OCI-LY7 (cell line): ENCODE results near the gene SH3YL1. TPM values are rescaled to one million over a fixed set of nuclear protein-coding genes. Genes with fewer than 3 reads are reported as not detected.

Experiments
- BruUV-seq: library from RNA; stranded (reverse); fragments of 400-500 nt; replicated peaks from 2 replicates; lab custom pipeline; 2021; lab: Mats Ljungman, UMichigan
- CTCF ChIA-PET: fragments of 300-600 bp; sonication (Branson Sonifier 250); formaldehyde crosslinking; loops from one replicate; lab custom pipeline; 2022; ENCODE audit warnings: antibody characterized with exemption; ENCODE audit not compliant: unreplicated experiment; lab: Charles Lee
- POLR2A ChIA-PET: fragments of 300-600 bp; sonication (Branson Sonifier 250); formaldehyde crosslinking; loops from one replicate; lab custom pipeline; 2022; ENCODE audit warnings: antibody characterized with exemption; lab: Charles Lee
- DNase-seq: peaks from one replicate; pipeline ENCODE4 v3.0.0-alpha.2; 2015; ENCODE audit warnings: low spot score
- H2AFZ ChIP-seq: fragments of 200-600 bp; sonication (generic), shearing (Covaris generic); 2 replicates; pipeline ENCODE4 v1.6.1; 2014; ENCODE audit warnings: mild to moderate bottlenecking, antibody characterized with exemption, low read length, moderate library complexity
- H3K27ac ChIP-seq: fragments of 200-600 bp; sonication (generic); 2 replicates; pipeline ENCODE4 v1.5.1; 2014; ENCODE audit warnings: mixed run types, low read depth, mild to moderate bottlenecking, moderate library complexity, low read length, inconsistent platforms; ENCODE audit not compliant: poor library complexity, severe bottlenecking
- H3K36me3 ChIP-seq: fragments of 200-600 bp; sonication (generic); 2 replicates; pipeline ENCODE4 v1.6.1; 2014; ENCODE audit warnings: mild to moderate bottlenecking, antibody characterized with exemption, low read length, moderate library complexity, mixed read lengths; ENCODE audit not compliant: insufficient read depth
- H3K4me1 ChIP-seq: fragments of 200-600 bp; sonication (generic); 2 replicates; pipeline ENCODE4 v1.5.1; 2014; ENCODE audit warnings: mild to moderate bottlenecking, low read length; ENCODE audit not compliant: insufficient read depth, poor library complexity, severe bottlenecking
- H3K4me2 ChIP-seq: fragments of 200-600 bp; sonication (generic); 2 replicates; pipeline ENCODE4 v1.6.1; 2014; ENCODE audit warnings: mild to moderate bottlenecking, low read length
- H3K4me3 ChIP-seq: fragments of 200-600 bp; sonication (generic); 2 replicates; pipeline ENCODE4 v1.5.1; 2014; ENCODE audit warnings: mild to moderate bottlenecking, low read depth, low read length; ENCODE audit not compliant: poor library complexity, severe bottlenecking
- H3K79me2 ChIP-seq: fragments of 200-600 bp; sonication (generic); 2 replicates; pipeline ENCODE4 v1.6.1; 2016; ENCODE audit warnings: low read depth, mild to moderate bottlenecking, low read length, moderate library complexity, mixed read lengths; ENCODE audit not compliant: insufficient read depth
- H3K9me2 ChIP-seq: fragments of 200-600 bp; sonication (generic); 2 replicates; pipeline ENCODE4 v1.6.1; 2016; ENCODE audit warnings: mild to moderate bottlenecking, low read length, mixed read lengths; ENCODE audit not compliant: insufficient read depth
- H3K9me3 ChIP-seq: fragments of 200-600 bp; sonication (generic); 2 replicates; pipeline ENCODE4 v1.6.1; 2014; ENCODE audit warnings: mild to moderate bottlenecking, mixed run types, low read length, mixed read lengths
- H4K20me1 ChIP-seq: fragments of 200-600 bp; sonication (generic); 2 replicates; pipeline ENCODE4 v1.6.1; 2014; ENCODE audit warnings: mild to moderate bottlenecking, antibody characterized with exemption, low read length, moderate library complexity, mixed read lengths; ENCODE audit not compliant: insufficient read depth
- EZH2phosphoT487 ChIP-seq: fragments of 200-600 bp; sonication (generic); IDR thresholded peaks from 2 replicates; pipeline ENCODE4 v1.6.1; 2018; ENCODE audit warnings: low read depth, borderline replicate concordance, mild to moderate bottlenecking, mixed run types, antibody characterized with exemption, low read length, moderate library complexity, mixed read lengths
- intact Hi-C: fragments of 100-400 bp; cut with micrococcal nuclease; formaldehyde crosslinking; loops from one replicate; pipeline ENCODE4 v1.10.0; 2022; ENCODE audit not compliant: unreplicated experiment
- total RNA-seq, 2 experiments: library from RNA; depleted of rRNA in 1 of 2; stranded (reverse); fragments of >200 nt in 1 of 2; shearing (Covaris generic) in 1 of 2; gene quantifications; 2 replicates each; pipeline ENCODE4 v1.2.3, GENCODE V29; 2014 to 2022
- TF ChIP-seq, protein P1 (sequence below): fragments of 200-600 bp; sonication (generic); conservative IDR thresholded peaks from 2 replicates; pipeline ENCODE4 v1.5.1; 2014; ENCODE audit warnings: mild to moderate bottlenecking, antibody characterized with exemption, low read length, moderate library complexity, mixed read lengths

Gene SH3YL1
- total RNA-seq, 2 experiments from 2014 or later, result 21.3 to 30.9 TPM

DNA sequence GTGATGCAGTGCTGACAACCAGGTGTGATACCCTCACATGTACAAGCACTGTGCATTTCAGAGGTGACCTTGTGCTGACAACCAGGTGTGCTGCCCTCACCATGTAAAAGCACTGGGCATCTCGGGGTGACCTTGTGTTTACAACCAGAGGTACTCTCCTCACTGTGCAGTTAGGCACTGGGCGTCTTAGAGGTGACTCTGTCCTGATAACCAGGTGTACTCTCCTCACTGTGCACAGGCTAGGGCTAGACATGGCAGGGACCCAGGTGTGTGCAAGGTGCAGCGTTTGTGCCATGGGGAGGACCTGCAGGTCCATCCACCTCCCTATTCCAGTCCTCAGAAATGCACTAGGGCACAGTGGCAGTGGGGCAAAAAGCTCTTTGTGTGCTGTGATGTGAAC is 32.5 kb upstream of the SH3YL1 start:
- no TSS peak for BruUV-seq
- intact Hi-C loops, result no loop called here

DNA sequence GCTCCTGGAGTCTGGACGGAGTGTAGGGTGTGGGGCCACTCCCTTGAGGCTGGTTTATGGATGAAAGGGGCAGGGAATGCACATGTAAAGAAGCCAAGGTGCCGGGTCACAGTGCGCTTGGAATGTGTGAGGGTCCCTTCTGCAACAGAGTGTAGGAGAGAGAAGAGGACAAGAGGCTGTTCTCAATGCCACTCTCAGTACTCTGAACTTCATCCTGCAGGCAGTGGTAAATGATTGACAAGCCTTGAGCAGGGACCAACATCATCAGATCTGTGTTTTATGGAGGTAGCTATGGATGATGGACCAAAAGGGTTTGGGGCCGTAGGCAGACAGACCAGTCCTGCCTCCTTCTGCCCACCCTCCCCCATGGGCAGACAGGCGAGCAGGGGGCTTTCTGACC is 31.3 kb upstream of the SH3YL1 start:
- H3K4me1 ChIP-seq, result no peaks in the 10 kb centered on the region
- H3K9me2 ChIP-seq, result no peaks in the 10 kb centered on the region
- H2AFZ ChIP-seq, result no peak overlapping the region
- H3K4me3 ChIP-seq, result no peak overlapping the region
- CTCF ChIA-PET, result no interaction called here
- no peaks in the 10 kb centered on the region for H3K36me3 ChIP-seq
- POLR2A ChIA-PET, result no interaction called here
- intact Hi-C loops, result no loop called here
- H3K9me3 ChIP-seq, result no peaks in the 10 kb centered on the region
- no peak overlapping the region for H3K27ac ChIP-seq
- TF ChIP-seq, protein P1, sequence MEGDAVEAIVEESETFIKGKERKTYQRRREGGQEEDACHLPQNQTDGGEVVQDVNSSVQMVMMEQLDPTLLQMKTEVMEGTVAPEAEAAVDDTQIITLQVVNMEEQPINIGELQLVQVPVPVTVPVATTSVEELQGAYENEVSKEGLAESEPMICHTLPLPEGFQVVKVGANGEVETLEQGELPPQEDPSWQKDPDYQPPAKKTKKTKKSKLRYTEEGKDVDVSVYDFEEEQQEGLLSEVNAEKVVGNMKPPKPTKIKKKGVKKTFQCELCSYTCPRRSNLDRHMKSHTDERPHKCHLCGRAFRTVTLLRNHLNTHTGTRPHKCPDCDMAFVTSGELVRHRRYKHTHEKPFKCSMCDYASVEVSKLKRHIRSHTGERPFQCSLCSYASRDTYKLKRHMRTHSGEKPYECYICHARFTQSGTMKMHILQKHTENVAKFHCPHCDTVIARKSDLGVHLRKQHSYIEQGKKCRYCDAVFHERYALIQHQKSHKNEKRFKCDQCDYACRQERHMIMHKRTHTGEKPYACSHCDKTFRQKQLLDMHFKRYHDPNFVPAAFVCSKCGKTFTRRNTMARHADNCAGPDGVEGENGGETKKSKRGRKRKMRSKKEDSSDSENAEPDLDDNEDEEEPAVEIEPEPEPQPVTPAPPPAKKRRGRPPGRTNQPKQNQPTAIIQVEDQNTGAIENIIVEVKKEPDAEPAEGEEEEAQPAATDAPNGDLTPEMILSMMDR, result no peak
- TF ChIP-seq EZH2phosphoT487, result no peak
- DNase-seq, result no peak
- no peak overlapping the region for H3K4me2 ChIP-seq
- BruUV-seq, result no TSS peak
- H4K20me1 ChIP-seq, result no peaks in the 10 kb centered on the region
- H3K79me2 ChIP-seq, result no peaks in the 10 kb centered on the region

More for the DNA sequence above, 32.5 kb upstream of the SH3YL1 start:
- Histone ChIP-seq H3K4me2 (no peak overlapping the region), H3K79me2 (no peaks in the 10 kb centered on the region), H3K9me2 (no peaks in the 10 kb centered on the region), H3K27ac (no peak overlapping the region), H3K4me3 (no peak overlapping the region), H2AFZ (no peak overlapping the region), H4K20me1 (no peaks in the 10 kb centered on the region), H3K9me3 (no peaks in the 10 kb centered on the region), H3K4me1 (no peaks in the 10 kb centered on the region), H3K36me3 (no peaks in the 10 kb centered on the region)
- ChIA-PET POLR2A (no interaction called here), CTCF (no interaction called here)
- no peak for DNase-seq
- TF ChIP-seq, protein P1, result no peak
- TF ChIP-seq EZH2phosphoT487, result no peak

DNA sequence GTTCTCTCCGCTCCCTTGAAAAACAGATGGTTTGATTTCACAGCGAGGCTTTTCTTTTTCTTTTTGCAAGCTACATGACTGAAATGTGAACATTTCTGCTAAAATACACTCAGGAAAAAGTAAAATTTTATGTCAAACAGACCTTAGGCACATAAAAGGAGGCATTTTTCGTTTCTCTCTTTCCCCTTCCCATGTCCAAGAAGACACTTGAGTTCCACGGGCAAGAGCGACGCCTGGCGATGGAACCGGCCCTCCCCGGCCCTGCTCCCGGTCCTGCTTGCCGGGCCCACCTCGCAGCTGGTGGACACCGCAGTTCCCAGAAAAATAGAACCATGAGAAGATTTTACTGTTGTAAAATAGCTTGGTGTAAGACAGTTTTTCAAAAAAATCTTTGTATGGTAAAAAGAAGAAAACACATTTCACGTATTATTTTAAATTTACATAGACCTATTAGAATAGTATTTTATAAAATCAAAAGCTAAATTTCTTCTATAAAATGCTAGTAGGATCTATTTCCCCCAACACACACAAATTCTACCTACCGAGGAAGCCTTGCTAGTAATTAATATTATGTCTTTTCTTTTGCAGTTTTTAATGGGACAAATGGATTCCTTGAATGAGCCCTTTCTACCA is 26.4 kb upstream of the SH3YL1 start:
- Histone ChIP-seq H2AFZ (no peak overlapping the region), H3K9me2 (no peaks in the 10 kb centered on the region), H4K20me1 (no peaks in the 10 kb centered on the region), H3K36me3 (no peaks in the 10 kb centered on the region), H3K27ac (no peak overlapping the region), H3K4me3 (no peak overlapping the region), H3K9me3 (no peaks in the 10 kb centered on the region), H3K79me2 (no peaks in the 10 kb centered on the region), H3K4me2 (no peak overlapping the region), H3K4me1 (no peaks in the 10 kb centered on the region)
- ChIA-PET POLR2A (interaction anchor here (0.6 to 0.7 kb wide), 2 partner anchors 33 to 51 kb away, joined by 3 read pairs; no protein-coding TSS in a partner anchor), CTCF (no interaction called here)
- TF ChIP-seq, protein P1, result no peak
- TF ChIP-seq EZH2phosphoT487, result no peak
- no TSS peak for BruUV-seq
- no peak for DNase-seq
- intact Hi-C loops, result no loop called here
